Duodenal mucosa (tissue), 2 donors: ENCODE data around the gene INHBB.
"Not testable (repeated sequence)": the region's sequence is repeated elsewhere in the genome, so short reads cannot be mapped to it uniquely, and the experiment has no call there.

ENCODE experiments used
- H3K27ac ChIP-seq: one replicate; pipeline ENCODE4 v1.7.0; 2013; ENCODE audit warnings: low read depth, low read length
- H3K27me3 ChIP-seq, 2 donors: one replicate each; pipeline ENCODE4 v1.7.0; 2013; ENCODE audit warnings: low read length in 2 of 2, control low read depth in 1 of 2; ENCODE audit not compliant: insufficient read depth in 2 of 2, control insufficient read depth in 1 of 2
- H3K36me3 ChIP-seq, 2 donors: one replicate each; pipeline ENCODE4 v1.7.0; 2013; ENCODE audit warnings: low read length in 2 of 2, control low read depth in 1 of 2; ENCODE audit not compliant: insufficient read depth in 2 of 2, control insufficient read depth in 1 of 2
- H3K4me1 ChIP-seq, 2 donors: one replicate each; pipeline ENCODE4 v1.7.0; 2013; ENCODE audit warnings: low read length in 2 of 2, control low read depth in 1 of 2; ENCODE audit not compliant: insufficient read depth in 2 of 2, control insufficient read depth in 1 of 2
- H3K4me3 ChIP-seq, 2 donors: one replicate each; pipeline ENCODE4 v1.7.0; 2013; ENCODE audit warnings: low read length in 2 of 2, low read depth in 1 of 2
- H3K9ac ChIP-seq, 2 donors: one replicate each; pipeline ENCODE4 v1.7.0; 2013; ENCODE audit warnings: low read length in 2 of 2, low read depth in 1 of 2
- H3K9me3 ChIP-seq, 2 donors: one replicate each; pipeline ENCODE4 v1.7.0; 2013; ENCODE audit warnings: low read length in 2 of 2, control low read depth in 1 of 2; ENCODE audit not compliant: control insufficient read depth in 1 of 2

INHBB gene

GRCh38 chr2:120388222-120389035 is 42.5 kb downstream of the INHBB start:
- no peak overlapping the region for H3K9ac ChIP-seq
- H3K27me3 ChIP-seq = no peaks in the 10 kb centered on the region
- H3K9me3 ChIP-seq = no peaks in the 10 kb centered on the region
- H3K4me3 ChIP-seq = no peak overlapping the region
- H3K27ac ChIP-seq = no peak overlapping the region
- no peaks in the 10 kb centered on the region for H3K36me3 ChIP-seq
- no peaks in the 10 kb centered on the region for H3K4me1 ChIP-seq

- no peaks in the 10 kb centered on the region for H3K9me3 ChIP-seq
- no peaks in the 10 kb centered on the region for H3K27me3 ChIP-seq
- H3K4me1 ChIP-seq = no peaks in the 10 kb centered on the region
- H3K4me3 ChIP-seq = no peak overlapping the region
- H3K9ac ChIP-seq = no peak overlapping the region
- no peak overlapping the region for H3K27ac ChIP-seq
- no peaks in the 10 kb centered on the region for H3K36me3 ChIP-seq
These were observed 43.1 kb downstream of the INHBB start for GRCh38 chr2:120389036-120389391.

GRCh38 chr2:120390381-120391055 is 44.6 kb downstream of the INHBB start:
- Histone ChIP-seq H3K9ac (no peak overlapping the region), H3K9me3 (no peaks in the 10 kb centered on the region), H3K36me3 (no peaks in the 10 kb centered on the region), H3K4me3 (no peak overlapping the region), H3K27me3 (no peaks in the 10 kb centered on the region), H3K4me1 (no peaks in the 10 kb centered on the region), H3K27ac (no peak overlapping the region)

- H3K9ac ChIP-seq, H3K4me1 ChIP-seq, H3K9me3 ChIP-seq, H3K4me3 ChIP-seq, H3K27me3 ChIP-seq, H3K36me3 ChIP-seq, H3K27ac ChIP-seq: not testable (repeated sequence)
These were observed 45.4 kb downstream of the INHBB start for GRCh38 chr2:120391382-120391781.

- no peaks in the 10 kb centered on the region for H3K36me3 ChIP-seq
- no peak overlapping the region for H3K27ac ChIP-seq
- no peaks in the 10 kb centered on the region for H3K9me3 ChIP-seq
- peaks cover 0 to 3% of the 10 kb centered on the region in 2 donors for H3K27me3 ChIP-seq
- no peak overlapping the region for H3K9ac ChIP-seq
- no peak overlapping the region for H3K4me3 ChIP-seq
- no peaks in the 10 kb centered on the region for H3K4me1 ChIP-seq
These were observed 46.2 kb downstream of the INHBB start for GRCh38 chr2:120391911-120392665.

- Histone ChIP-seq H3K9me3 (no peaks in the 10 kb centered on the region), H3K9ac (no peak overlapping the region), H3K4me1 (no peaks in the 10 kb centered on the region), H3K27ac (no peak overlapping the region), H3K36me3 (no peaks in the 10 kb centered on the region), H3K4me3 (no peak overlapping the region), H3K27me3 (peaks cover 0 to 6% of the 10 kb centered on the region in 2 donors)
These were observed 47.0 kb downstream of the INHBB start for GRCh38 chr2:120392923-120393322.

- Histone ChIP-seq H3K9ac (no peak overlapping the region), H3K4me1 (no peaks in the 10 kb centered on the region), H3K9me3 (no peaks in the 10 kb centered on the region), H3K27ac (no peak overlapping the region), H3K36me3 (no peaks in the 10 kb centered on the region), H3K4me3 (no peak overlapping the region), H3K27me3 (peaks cover 0 to 6% of the 10 kb centered on the region in 2 donors)
These were observed 47.5 kb downstream of the INHBB start for GRCh38 chr2:120393456-120393855.

GRCh38 chr2:120394764-120395163 is 48.8 kb downstream of the INHBB start:
- peaks cover 0 to 4% of the 10 kb centered on the region in 2 donors for H3K4me1 ChIP-seq
- H3K9ac ChIP-seq = no peak overlapping the region
- H3K27ac ChIP-seq = no peak overlapping the region
- H3K27me3 ChIP-seq = peaks cover 0 to 6% of the 10 kb centered on the region in 2 donors
- H3K4me3 ChIP-seq = no peak overlapping the region
- no peaks in the 10 kb centered on the region for H3K9me3 ChIP-seq
- H3K36me3 ChIP-seq = no peaks in the 10 kb centered on the region

- Histone ChIP-seq H3K4me1 (peaks cover 0 to 4% of the 10 kb centered on the region in 2 donors), H3K27ac (no peak overlapping the region), H3K9ac (no peak overlapping the region), H3K27me3 (peaks cover 0 to 6% of the 10 kb centered on the region in 2 donors), H3K4me3 (no peak overlapping the region), H3K36me3 (no peaks in the 10 kb centered on the region), H3K9me3 (no peaks in the 10 kb centered on the region)
These were observed 49.5 kb downstream of the INHBB start for GRCh38 chr2:120395221-120396012.
